GM18870 (cell line): ENCODE measurements around the gene MAML3.
A peak's percentile ranks its signal among the peaks of the same experiment; 100 is the strongest.

Source experiments
- ATAC-seq: cut with Tn5 transposase; IDR thresholded peaks from one replicate; pipeline ENCODE4 v1.9.1; 2021; ENCODE audit warnings: moderate library complexity; ENCODE audit not compliant: unreplicated experiment

MAML3 gene

DNA sequence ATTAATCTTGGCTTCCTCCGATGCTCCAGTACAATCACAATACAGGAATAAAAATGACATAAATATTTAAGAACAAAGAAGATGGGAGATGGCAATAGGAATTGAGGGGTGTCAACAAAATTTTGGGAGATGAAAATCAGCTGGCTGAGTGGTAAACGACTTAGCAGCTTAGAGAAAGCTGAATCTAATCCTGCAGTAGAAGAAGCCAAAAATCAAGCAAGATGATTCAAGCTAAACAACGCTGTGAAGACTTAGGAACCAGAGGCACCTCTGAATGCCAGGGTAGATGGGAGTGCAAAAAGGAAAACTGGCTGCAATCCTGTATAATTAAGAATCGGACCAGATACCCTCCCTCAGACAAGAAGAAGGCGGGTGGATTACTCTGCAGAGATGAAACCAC is 273.1 kb downstream of the MAML3 start:
- ATAC-seq = no peak

DNA sequence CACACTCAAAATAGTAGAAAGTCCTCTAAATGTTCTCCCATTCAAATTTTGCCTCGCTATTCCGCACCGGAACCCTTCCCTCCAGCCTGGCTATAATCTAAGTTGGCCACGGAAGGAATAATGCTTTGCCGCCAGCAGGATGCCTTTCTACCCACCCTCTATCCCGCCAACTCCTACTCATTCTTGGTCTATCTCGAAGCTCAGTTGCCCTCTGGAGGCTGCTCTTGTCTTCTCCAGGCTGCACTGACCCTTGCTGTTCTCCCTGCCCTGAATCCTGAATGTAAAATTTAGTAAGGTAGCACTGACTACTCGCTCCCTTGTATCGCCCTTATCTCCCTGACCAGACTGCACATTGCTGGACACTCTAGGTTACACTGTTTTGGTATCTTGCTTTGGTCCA is 275.9 kb downstream of the MAML3 start:
- no peak for ATAC-seq

DNA sequence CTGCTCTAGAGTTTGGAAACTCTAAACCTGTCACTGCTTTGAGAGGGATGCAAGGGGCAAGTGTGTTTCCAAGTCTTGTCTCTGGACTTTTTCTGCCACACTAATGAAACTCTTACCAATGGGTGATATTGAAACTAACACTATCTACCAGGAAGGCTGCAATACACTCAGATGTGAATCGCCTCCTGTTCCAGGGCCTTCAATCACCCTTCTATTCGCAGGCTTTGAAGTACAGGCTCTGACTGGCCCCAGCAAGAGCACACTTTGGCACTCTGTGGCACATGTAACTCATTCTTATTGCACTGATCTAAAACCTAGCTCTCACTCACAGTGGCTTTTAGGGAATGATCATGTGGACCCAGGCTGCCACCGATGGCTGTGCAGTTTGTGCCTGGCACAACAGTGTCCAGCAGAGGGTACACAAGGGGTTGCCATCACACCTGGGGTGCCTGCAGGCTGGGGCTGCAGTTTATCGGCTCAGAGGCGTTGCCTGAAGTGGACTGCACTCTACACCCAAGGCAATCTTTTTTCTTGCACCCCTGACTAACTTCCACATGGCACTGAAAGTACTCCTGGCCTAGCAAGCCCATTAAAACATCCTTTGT is 277.5 kb downstream of the MAML3 start:
- ATAC-seq = no peak

DNA sequence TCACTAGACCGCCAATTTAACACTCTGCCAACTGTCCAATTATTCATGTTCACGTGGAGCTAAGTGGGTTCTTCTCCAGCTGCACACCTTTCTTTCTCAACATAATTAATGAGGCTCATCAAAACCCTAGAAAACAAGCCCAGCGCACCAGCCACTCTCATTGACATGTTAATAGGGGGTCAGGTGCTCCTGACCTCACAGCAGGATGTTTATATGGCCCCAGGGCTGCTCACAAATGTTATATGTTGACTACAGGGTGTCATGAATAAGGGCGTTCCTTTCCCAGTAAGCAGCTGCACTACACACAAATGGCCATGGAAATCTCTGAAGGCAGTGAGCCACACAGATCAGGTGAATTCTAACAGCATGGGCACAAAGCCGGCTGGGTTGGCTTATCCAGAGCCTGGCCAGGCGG is 278.6 kb downstream of the MAML3 start:
- ATAC-seq = no peak

DNA sequence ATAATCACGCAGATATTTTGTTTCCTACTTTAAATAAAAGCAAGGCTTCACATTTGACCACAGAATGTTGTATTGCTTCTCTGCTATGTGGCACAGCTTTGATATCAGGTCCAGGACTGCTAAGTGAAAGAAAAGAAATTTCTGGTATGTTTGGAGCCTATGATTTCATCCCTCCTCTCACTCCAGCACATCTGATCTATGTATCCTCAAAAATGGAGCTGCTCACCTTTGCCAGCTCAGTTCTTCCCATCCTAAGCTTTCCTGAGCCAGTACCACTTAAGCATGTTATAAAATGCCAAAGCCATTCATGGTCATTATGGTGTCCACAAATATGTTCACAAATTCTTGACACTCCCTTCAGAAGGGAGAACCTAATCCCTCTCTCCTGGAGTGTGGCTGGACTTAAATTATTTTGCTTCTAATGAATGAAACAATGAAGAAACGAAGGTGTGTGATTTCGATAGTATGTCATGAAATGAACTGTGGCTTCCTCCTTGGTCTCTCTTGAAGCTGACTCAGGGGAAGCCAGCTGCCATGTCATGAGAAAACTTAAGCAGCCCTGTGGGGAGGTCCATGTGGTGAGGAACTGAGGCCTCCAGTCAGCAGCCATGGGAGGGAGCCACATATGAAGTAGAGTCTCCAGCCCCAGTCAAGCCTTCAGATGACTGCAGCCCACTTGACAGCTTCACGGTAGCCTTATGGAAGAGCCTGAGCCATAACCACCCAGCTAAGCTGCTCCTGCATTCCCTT is 280.7 kb downstream of the MAML3 start:
- ATAC-seq = no peak

DNA sequence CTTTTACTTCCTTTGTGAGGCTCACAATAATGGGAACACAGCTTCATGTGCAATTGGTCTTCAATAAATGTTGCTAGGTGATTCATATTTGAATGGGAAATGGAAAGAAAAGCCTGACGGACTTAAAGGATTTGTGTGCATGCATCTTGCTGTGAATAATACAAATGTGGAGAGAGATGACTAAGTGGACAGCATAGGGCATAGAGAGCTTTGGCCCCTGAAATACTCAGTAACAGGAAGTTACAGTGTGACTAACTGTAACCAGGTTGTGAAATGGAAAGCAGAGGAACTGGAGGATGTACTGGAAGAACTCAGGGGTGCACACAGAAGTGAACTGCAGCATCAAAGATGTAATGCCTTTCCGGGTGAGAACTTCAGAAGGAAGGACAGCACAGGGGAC is 281.7 kb downstream of the MAML3 start:
- no peak for ATAC-seq

DNA sequence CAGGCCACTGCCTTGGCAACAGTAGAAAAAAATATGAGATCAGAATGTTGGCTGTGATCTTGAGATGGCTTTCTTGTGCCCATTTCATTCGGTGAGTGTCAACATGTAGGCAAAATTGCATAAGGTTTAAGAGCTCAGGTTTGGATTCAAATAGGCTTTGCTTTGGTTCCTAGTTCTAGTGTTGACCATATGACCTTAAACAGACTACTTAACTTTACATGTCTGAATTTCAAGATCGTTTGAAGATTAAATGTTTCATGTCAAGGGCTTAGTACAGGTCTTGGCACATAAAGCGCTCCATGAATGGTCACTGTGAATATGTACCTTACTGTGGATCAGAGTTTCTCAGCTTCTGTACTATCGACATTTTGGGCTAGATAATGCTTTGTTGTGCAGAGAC is 284.2 kb downstream of the MAML3 start:
- ATAC-seq = no peak

DNA sequence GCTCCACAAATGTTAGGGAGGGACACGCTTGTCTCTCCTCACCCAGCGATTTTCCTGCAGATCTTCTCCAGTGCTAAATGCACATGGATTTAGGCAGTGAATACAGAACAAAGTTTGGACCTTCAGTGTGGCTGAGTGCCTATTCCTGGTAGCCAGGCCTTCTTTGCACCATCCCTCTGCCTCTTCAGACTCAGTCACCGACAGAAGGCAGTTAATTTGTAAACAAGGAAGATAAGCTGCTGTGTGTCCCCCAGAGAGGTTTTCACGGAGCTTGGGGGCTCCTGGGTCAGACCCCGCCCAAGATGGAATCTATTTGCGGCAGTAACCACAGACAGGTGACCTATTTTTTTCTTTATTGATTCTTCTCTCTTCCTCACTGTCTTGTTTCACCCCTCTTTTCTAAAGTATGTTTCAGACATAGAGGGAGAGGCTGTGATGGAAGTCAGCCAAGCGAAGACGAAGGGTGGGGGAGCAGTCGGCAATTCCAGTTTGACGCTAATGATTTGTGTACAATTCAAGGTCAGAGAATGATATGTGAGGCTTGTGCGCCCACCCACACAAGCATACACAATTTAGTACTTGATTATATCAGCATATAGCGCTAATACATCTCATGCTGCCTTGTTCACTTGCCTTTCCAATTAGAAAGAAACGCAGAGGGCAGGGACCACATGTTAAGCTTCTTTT is 287.6 kb downstream of the MAML3 start:
- ATAC-seq = no peak

DNA sequence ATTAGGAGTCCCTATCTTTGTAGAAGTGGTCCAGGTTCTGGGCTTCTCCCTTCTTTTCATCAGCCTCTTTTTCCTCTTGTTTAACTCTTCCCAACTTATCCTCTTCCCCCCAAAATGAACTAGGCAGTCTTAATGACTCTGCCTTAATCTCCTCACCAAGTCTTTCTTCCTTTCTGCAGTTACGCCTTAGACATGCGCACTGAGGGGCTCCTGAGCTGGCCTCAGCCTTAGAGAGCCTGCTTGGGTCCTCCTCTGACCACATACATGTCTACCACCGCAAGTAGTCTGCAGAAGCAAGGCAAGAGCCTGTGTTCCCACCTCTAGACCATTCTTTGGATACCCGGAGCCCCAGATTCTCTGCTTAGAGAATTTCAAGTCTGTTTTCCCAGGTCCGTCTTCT is 288.4 kb downstream of the MAML3 start:
- ATAC-seq = no peak

DNA sequence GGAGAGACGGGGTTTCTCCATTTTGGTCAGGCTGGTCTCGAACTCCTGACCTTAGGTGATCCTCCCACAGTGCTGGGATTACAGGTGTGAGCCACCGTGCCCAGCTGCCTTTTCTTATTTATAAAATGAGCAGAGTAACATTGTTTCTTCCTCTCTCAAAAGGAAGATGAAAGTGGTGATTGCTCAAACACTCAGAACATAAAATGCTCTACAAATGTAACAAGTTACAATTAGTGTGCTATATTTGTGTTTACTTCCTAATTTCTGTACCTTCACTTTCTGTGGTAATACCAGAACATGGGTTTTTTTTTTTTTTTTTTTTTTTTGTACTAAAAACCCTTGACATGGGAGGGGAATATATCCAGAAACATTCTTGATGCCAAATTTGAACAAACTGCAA is 290.5 kb downstream of the MAML3 start:
- ATAC-seq = no peak

DNA sequence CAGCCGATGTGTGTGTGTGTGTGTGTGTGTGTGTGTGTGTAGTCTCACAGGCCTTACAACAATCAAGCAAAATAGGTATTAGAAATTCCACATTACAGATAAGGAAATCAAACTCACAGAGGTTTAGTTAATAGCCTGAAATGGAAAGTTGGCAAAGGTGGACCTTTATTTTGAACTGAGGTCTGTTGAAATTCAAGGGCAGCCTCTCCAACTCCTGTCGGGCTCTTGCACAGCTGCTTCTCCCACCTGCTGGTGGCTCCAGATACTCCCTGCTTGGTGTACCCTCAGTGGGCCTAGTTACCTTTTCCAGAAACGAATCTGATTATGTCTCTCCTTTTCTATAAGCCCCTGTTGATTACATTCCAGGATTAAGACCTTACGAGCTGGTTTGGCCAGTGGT is 292.5 kb downstream of the MAML3 start:
- ATAC-seq = no peak

DNA sequence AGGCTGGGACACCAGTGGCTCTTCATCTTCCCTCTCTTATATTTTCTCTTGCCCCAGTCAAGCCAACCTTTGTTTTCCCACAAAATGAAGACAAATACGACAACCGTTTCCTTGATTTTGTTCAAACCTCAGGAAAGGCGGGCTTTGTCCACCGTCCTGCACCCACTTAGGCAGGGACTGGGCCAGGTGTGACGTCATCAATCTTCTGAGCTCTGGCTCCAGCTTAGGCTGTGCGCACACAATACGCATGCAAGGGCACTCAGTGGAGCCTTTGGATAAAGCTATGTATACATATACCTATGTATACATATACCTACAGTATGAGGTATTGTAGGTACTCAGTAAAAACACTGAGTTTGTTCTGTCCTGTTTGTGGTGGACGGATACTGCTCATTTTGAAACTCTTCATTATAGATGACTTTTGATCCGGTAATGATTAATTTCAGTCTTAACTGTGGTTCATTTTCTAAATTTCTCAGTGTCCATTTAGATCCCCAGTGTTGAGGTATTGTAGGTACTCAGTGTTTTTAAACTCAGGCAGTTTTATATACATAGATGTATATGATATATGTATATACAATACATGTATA is 293.5 kb downstream of the MAML3 start:
- no peak for ATAC-seq

DNA sequence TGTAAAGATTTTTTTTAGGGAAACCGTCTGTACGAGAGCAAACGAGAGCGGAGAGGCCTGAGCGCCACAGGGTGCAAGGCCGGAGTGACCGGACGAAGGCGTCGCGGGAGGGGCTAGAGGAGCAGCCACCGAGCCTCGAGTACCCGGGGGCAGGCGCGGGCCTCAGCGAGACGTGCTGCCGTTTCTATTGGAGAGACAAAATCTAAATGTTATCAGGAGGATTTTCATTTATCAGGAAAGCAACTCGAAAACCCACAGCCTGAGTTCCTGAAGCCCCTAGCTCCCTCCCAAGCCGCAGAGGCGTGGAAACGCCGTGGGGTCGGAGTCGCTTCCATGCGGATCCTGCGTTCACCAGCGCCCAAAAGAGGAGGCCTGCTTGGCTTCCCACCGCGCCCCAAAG is 294.1 kb downstream of the MAML3 start:
- ATAC-seq = no peak

DNA sequence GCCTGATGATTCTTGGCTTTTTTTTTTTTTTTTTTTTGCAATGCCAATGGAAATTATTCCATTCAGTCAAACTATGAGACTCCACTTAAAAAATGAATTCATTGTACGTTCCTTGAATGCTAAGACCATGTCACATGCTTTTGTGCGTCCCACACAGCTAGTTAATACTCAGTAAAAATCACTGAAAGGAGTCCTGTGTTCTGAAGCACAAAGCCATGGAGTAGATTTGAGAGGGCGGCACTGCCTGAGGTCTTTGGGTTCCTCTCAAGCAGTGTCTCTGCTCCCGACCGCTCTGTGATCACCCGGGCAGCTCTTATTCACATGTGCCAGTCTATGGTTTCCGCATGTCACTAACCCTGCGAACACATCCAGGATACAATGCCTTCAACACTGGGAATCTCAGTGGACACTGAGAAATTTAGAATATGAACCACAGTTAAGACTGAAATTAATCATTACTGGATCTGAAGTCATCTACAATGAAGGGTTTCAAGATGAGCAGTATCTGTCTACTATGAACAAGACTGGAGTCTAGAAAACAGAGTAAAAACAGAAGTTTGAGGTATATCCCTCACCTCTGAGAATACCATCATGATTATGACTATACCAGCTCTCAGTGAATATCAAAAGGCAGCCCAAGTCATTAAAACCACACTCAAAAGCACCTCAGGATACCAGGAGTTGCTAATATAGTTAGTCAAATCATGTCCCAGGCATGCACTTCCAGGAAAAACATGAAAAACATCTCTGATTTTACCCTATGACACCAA is 295.4 kb downstream of the MAML3 start:
- peak; percentile 100 for ATAC-seq

DNA sequence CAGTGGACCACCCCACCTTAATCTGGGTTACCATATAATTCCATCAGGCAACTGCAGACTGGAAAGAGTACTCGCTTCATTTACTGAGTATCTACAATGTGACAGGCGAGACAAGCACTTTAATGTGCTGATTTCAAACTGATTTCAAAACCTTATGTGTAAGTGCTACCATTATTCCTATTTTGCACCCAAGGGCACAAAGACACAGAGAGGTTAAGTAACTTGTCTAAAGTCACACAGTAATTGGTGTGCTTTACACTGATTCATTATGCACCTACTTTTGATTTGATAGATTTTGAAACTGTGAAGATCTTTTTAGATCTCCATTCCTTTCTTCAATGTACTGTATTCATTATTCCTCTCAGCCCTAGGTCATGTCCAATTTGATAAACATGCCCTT is 296.0 kb downstream of the MAML3 start:
- ATAC-seq = no peak

DNA sequence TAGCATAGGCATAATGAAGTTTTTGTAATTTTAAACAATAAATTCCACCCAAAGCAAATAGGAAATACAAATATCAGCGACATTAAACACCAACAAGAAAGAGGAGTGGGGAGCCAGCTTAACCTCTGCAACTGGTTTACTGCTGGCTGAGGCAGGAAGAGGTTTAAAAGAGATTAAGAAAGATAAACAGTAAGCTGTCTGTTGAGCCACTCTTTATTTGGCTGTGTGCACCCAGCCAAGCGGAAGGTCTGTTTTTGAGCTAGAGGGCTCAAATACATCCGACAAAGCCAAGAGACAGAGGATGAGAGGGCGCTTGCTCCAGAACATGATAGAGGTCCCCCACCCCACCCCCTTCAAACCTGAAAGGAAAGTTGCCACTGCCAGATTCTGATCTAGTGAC is 297.0 kb downstream of the MAML3 start:
- ATAC-seq = no peak

DNA sequence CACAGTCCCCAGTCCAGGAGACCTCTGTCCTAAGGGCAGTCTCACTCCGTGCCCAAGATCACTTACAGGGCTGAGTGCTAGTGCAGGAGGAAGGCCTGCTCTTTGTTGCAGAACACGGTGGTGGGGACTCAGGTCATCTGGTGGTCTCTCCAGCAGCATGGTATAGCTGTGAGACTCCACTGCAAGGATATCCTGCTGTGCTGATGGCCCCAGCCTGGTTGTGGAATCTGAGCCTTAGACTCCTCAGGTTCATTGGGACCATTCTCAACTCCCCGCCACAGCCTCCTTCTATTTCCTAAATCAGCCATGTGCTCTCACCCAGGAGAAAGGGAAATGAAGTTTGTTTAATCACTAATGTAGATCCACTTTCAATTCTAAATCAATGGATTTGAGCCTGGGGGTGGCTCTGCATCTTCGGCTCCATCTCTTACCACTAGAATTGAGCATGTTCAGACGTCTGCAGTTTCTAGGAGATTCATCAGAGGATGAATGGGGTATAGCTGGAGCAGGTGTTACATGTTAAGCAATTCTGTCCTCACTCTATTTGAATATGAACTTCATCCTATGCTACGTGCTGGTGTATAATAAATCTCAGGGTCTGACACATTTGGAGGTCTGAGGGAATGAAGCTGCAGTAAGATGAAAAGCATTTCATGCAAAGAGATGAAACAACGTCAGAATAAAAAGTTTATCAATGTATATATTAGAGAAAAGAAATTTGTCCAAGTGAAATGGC is 299.1 kb downstream of the MAML3 start:
- ATAC-seq = no peak

DNA sequence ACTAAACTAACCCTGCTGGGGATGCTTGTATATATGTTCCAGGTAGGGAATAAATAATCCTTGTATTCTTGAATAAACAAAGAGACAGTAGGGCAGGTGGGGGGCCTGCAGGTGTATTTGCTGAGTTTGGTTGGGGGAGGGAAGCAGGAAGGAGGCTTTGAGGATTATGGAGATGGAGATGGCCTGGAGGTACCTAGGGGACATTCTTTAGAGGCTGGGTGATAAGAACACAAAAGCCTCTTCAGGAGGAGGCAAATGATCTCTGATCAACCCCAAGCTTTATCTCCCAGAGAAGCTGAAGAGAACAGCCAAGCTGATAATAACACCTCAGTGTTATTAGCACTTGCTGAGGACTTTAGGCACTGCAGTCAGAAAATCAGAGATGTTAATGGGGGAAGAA is 300.7 kb downstream of the MAML3 start:
- ATAC-seq = no peak

DNA sequence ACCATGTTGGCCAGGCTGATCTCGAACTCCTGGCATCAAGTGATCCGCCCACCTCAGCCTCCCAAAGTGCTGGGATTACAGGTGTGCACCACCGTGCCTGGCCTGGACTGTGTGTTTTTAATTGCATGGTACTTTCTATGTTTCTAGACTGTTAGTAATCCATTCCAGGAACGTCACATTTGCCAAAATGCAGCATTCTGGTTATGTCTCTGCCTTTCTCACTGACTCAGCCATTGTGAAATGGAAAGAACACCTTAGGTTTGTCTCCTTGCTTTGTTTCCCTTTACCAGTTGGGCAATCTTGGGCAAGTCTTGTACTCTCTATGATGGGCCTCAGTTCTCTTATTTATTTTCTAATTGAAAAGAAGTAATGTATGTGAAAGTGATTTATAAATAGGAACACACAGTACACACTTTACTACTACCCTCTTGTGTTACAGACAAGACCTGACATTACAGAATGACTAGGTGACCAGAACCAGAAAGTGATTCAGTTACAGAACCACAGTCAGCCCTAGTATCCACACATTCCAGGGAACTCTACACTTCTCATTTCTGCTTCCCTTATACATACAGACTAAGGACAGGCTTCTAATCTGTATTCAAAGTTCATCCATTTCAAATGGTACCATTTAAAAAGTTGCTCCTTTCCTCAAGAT is 301.2 kb downstream of the MAML3 start:
- no peak for ATAC-seq

DNA sequence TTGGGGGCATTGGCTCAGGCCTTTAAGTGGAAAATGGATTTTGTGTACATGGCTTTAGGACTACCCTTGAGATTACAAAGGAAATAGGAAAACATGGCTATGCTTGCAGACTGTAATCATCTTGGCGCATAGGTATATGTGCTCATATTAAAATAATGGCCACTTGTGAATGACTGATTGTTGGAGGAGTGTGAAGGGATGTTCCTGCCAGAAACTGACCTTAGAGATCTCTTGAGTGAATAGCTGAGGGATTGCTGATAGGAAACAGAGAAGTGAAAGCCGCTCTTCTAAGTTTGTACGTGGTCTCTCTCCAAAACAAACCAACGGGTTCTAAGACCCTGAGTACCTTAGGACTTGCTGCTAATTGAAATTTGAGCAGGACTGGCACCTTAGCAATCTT is 302.3 kb downstream of the MAML3 start:
- ATAC-seq = no peak
